Occipital lobe (tissue), 2 donors: ENCODE measurements around the gene SCAMP2. TPM values are rescaled to one million over a fixed set of nuclear protein-coding genes. Genes with fewer than 3 reads are reported as not detected.
"Not testable (repeated sequence)": the region's sequence is repeated elsewhere in the genome, so short reads cannot be mapped to it uniquely, and the experiment has no call there.

Experiments
- DNase-seq: peaks from one replicate; lab custom pipeline; 2025; lab: John Stamatoyannopoulos, UW
- total RNA-seq: library from RNA; depleted of rRNA; stranded (reverse); fragments of >200 nt; gene quantifications from one replicate; pipeline ENCODE4 v1.2.3, GENCODE V29; 2014

The SCAMP2 gene, protein sequence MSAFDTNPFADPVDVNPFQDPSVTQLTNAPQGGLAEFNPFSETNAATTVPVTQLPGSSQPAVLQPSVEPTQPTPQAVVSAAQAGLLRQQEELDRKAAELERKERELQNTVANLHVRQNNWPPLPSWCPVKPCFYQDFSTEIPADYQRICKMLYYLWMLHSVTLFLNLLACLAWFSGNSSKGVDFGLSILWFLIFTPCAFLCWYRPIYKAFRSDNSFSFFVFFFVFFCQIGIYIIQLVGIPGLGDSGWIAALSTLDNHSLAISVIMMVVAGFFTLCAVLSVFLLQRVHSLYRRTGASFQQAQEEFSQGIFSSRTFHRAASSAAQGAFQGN
- 8.0 TPM for total RNA-seq

DNA sequence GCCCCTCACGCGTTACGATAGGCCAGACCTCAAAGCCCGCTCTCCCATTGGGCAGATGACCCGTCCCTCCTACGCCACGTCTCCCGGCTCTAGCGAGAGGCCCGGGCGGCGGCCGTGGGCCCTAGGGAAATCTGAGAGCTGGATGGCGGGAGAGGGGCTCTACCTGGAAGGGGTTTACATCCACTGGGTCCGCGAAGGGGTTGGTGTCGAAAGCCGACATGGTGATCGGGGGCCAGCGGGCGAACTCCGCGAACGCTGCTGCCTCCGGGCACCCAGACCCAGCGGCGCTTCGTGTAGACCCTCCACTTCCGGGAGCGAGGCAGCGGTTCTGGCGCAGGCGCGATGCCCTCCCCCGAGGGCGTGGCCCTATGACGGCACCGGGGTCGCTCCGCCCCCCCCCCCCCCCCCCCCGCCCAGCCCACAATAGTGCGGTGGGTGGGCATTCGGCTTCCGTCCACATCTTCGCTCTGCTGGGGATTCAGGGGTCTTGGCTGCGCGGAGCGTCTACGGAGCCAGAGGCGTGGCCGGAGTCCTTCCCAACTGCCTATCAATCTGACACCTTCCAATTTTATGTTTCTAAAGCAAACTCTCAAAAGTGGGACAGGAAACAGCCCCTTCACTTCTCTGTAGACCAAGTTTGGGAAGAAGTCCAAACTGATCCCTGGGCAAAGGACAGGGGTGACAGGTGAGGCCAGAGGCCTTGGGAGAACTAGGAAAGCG is at the start of gene SCAMP2:
Gene SCAMP2, minus strand, starts transcription at position 330 of the 720 bp plus-strand sequence. Its CDS starts 110 bp downstream, at position 220.
- DNase-seq: peak; percentile 93

DNA sequence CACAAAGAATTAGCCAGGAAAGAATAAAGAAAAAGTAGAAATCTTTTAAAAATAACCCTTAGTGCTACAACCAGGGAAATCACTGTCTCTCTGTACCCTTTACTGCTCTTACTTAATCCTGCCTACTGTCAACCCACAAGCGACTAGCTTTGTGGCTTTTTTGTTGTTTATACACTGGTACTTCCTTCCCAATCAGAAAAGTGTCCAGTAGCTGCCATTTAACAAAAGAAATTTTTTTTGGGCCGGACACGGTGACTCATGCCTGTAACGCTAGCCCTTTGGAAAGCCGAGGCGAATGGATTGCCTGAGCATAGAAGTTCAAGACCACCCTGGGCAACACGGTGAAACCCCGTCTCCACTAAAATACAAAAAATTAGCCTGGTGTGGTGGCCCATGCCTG is 47.3 kb upstream of the SCAMP2 start:
- no peak for DNase-seq

DNA sequence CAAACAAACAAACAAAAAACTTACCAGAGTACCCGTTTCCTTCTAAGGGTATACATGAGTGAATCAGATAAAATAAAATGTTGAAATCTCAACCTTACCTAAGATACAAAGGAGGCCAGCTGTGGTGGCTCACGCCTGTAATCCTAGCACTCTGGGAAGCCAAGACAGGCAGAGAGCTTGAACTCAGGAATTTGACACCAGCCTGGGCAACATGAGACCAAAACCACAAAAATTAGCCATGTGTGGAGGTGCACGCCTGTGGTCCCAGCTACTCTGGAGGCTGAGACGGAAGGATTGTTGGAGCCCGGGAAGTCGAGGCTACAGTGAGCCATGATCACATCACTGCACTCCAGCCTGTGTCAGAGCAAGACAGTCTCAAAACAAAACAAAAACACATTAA is 44.5 kb upstream of the SCAMP2 start:
- DNase-seq: no peak

DNA sequence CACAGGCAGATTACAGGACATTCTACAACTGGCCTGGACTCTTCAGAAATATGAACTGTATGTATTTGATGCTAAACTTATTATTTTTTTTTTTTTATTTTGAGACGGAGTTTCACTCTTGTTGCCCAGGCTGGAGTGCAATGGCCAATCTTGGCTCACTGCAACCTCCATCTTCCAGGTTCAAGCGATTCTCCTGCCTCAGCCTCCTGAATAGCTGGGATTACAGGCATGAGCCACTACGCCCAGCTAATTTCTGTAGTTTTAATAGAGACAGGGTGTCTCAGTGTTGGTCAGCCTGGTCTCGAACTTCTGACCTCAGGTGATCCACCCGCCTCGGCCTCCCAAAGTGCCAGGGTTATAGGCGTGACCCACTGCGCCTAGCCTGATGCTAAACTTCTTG is 40.6 kb upstream of the SCAMP2 start:
- DNase-seq: not testable (repeated sequence)

DNA sequence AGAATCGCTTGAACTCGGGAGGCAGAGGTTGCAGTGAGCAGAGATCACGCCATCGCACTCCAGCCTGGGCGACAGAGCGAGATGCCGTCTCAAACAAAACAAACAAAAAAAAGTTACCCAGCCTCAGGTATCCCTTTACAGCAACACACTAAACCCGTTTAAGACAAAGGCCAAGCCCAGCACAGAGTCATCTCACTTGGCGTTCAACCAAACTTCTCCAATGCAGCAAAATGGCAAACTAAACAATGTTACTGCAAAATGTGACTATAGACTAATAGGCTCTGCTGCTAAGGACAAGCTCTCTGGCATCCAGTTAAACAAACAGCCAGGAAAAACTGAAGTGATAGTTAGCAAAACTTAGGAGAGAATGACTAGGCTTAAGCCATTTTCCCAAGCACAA is 39.9 kb upstream of the SCAMP2 start:
- no peak for DNase-seq

DNA sequence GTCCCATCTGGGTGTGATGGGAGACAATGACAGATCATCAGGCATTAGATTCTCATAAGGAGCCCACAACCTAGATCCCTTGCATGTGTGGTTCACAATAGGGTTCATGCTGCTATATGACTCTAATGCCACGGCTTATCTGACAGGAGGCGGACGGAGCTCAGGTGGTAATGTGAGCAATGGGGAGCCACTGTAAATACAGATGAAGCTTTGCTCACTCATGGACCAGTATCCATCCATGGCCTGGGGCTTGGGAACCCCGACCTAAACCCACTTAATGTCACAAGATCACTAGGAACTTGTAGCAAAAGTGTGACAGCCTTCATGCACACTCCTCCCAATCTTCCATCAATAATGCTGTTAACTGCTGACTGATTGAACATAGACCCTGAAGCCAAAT is 35.5 kb upstream of the SCAMP2 start:
- no peak for DNase-seq

DNA sequence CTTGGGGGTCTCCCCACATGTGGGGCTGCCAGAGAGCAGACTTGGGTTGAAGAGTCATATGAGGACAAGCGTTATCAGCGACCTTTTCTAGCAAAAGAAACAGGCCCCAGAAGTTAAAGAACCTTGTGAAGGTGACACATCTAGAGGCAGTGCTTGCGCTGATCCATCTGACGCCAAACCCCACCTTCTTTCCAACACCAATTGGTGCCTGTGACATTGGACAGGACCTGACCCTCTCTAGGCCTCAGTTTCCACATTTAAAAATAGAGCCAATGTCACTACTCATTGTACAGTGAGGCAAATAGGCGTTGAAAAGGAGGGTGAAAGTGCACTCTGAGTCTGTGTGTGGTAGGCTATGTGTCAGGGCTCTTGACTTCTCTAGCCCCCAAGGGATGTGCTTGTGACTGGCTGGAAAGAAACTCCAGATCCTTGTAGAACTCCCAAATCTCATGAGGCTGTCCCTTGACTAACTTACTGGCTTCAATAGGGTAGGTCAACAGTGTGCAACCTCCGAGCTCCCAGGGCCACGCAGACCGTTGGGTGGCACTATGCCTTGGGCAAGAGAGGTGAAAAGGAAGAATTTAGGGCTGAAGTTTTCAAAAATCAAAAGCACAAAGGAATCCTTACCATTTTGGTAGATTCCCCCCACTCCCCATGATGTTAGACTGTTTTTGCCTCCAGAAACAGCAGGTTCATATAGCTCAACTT is 34.2 kb upstream of the SCAMP2 start:
- DNase-seq: no peak

DNA sequence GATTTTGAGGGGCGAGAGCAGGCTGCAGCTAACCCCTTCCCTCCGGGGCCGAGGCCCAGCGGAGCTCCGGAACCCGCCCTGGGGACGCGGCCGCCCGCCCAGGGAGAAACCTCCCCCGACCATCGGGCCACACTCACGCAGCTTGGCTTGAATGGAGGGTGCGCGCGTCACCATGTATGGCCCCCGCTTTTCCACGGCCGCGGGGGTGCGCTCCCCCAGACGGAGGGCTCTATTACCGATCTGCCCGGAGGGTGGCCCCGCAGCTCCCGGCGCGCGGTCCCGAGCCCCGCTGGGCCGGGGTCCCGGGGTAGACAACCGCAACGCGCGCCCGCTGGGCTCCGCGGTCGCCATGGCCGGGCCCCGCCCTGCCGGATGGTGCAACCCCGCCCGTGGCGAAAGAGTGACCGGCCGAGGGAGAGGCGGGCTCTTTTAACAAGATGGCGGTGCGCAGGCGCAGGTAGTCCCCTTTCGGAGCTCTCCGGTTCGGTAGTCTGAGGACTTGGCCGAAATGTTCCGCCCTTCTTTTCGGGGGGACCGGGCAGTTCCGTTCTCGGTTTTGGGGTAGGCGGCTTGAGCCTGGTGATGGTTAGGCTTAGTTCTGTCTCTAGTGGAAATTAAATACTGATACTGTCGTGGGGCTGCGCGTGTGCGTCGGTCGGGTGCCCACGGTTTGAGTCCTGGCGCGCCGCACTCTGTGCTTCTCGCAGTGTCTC is 33.4 kb upstream of the SCAMP2 start, which contains the start of gene FAM219B:
Gene FAM219B, minus strand, starts transcription at position 402 of the 713 bp plus-strand sequence. Its CDS starts 51 bp downstream, at position 351.
- peak; percentile 90 for DNase-seq

DNA sequence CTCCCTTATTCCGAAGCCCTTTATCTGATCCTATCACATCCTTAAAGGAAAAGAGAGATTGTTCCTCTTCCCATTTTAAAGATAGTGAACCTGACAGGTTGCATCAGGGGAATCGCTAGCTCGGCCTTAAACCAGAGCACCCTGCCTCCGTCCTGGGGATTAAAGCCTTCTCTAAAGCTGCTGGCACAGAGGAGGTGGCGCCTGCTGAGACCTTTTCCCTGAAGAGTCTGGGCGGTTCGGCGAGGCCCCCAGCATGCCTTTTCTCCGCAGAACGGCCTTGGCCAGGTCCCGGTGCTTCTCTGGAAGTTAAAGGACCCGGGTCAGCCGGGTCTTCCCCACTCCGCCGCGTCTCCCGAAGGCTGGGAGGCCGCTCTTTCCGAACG is 32.9 kb upstream of the SCAMP2 start:
- no peak for DNase-seq

DNA sequence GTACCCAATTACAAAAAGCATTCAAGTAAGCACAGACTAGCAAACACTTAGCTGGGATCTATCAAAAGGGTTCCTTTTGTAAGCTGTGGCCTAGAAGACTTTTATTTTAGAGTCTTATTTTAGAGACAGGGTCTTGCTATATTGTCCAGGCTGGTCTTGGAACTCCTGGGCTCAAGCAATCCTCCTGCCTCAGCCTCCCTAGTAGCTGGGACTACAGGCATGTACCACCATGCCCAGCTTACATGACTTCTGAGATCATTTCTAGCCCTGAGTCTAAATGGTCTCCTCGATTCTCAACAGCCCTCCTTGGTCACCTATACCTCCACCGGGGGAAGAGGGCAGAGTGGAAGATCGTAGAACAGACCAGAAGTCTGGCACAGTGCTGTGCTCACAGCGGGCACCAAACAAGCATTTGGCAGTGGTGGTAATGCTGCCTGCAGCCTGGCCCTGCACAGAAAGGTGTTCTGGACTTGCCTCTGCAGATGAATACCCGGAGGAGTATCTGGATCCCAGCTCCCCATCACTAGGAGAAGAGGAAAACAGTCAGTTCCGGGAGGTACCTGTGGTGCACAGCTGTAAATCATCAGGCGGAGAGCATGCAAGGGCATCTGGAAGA is 31.1 kb upstream of the SCAMP2 start:
- DNase-seq: no peak

DNA sequence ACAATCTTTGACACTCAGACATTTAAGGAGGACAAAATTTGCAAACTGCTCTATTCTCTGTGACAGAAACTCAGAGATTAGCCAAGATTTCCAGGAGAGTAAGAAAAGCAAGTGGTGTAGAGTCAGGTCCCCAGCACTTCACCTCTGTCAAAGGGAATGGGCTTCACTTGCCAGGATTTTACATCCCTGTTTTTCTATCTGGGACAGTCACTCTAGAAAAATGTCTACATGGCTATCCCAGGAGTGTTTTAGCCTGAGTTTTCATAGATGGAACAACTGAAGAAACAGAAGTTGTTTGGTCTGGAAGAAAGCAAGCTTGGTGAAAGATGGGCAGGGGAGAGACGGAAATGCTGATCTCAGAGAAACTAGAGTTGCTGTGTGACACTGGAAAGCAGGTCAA is 30.5 kb upstream of the SCAMP2 start:
- DNase-seq: no peak

DNA sequence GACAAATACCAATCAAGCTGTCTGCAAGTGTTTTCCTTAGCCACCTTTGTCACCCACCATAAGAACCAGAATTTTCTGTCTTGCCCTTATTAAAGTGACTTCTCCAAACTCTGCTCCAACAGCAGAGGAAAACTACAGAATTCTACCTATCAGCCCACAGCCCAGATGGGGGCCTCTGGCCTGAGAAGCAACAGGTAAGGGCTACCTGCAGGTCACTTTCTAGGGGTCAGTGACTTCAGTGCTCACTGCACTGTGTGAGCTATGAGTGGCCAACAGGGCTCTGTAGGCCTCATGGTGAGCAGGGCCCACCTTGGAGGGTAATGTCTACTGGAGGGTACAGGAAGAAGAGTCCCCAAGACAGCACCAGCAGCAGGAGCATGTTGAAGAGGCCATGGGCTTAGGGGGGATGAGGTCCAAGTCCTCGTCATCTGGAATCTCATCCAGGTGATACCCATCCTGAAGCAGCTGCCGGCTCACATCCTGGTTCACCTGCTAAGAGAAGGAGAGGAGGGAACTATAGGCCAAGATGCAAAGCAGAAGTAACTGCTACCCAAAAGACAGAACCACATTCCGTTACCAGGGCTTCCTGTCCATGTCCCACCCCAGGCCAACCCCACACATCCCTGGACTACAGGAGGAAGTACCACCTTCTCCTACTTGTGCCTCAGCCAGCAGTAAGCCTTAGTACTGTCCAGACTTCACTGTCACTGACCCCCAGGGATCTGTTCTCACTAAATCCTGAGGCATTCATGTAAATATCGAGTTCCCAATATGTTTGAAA is 29.3 kb upstream of the SCAMP2 start:
- DNase-seq: no peak

DNA sequence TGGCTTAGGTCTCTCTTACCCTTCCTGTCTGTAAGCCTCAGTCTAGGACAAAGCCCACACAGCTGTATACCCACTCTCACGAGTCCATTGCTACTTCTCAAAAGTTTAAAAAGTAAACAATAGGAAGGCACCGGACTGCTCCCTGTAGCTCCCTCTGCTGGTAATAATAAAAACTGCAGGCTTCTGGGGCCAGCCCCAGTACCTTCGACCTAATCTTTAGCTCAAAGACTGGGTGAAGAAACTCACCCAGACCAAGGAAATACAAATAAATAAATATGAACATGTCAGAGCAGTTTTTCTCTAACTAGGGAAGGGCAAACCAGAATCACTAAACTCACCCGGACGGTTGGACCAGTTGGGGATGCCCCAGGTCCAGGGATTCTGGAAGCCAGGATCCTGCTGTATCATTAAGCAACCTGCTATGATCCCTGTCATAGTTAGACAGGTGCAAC is 28.5 kb upstream of the SCAMP2 start:
- DNase-seq: no peak

DNA sequence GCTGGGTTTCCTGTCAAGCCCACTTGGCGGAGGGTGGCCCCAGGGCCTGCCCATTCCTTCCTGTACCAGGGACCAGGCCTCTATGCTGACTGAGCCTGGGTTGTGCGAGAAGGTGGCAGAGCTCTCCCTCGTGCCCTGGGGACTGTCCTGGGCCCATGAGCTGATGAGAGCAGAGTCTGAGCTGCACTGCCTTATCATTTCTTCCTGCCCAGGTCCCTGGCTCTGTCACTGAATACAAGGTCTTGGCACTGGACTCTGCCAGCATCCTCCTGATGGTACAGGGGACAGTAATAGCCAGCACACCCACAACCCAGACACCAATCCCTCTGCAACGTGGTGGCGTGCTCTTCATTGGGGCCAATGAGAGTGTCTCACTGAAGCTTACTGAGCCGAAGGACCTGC is 24.1 kb upstream of the SCAMP2 start:
- DNase-seq: no peak

DNA sequence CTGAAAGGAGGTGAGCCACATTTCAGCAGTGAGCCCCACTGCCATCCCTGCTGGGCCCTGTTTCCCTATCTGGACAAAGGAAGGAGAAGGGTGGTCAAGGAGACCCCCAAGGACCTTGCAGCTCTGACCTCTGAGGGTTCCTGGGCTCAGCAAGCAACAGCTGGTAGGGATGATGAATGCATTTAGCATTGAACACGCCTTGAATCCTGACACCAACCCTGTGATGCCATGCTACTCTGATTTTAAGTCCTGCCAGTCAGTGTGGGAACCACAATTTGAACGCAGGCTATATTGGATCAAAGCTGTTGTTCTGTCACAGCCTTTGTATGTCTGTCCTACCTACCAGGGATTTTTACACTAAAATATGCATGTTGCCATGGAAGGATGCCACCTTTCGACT is 23.2 kb upstream of the SCAMP2 start:
- DNase-seq: no peak

DNA sequence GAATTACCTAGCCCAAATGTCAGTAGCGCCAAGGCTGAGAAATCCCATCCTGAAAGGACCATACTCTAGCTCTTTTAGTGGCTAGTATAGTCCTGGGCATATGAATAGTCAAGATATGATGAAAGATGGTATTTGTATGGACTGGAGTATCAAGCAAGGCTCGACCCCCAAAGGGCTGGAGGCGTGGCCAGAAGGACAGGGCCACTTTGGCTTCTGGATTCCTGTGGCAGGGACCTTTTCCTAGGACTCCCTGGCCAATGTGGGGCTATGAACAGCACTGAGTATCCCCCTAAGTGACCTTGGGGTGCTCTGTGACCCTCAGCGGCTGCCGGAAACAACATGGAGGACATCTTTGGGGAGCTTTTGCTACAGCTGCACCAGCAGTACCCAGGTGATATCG is 22.7 kb upstream of the SCAMP2 start:
- no peak for DNase-seq

DNA sequence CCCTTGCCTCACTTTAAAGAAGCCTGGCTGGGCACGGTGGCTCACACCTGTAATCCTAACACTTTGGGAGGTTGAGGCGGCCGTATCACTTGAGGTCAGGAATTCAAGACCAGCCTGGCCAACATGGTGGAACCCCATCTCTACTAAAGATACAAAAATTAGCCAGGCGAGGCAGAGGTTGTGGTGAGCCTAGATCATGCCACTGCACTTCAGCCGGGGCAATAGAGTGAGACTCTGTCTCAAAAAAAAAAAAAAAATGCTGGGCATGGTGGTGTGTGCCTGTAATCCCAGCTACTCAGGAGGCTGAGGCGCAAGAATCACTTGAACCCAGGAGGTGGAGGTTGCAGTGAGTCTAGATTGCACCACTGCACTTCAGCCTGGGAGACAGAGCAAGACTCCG is 21.2 kb upstream of the SCAMP2 start:
- not testable (repeated sequence) for DNase-seq

DNA sequence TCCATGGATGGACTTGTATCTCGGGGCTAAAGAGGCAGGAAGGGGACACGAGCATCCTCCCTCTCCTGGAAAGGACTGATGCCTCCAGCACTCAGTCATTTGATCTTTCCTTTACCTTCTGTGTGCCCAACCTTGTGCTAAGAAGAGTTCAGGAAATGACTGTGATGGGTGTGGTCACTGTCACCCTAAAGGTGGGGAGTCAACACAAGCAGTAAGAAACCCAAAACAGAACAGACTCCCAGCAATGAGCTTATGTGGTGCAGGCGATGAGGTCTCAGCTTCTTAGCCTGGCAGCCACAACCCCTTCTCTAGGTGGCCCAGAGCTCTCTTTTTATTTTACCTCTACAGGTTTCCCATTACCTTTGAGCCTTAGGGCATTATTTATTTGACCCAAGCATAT is 20.5 kb upstream of the SCAMP2 start:
- no peak for DNase-seq

DNA sequence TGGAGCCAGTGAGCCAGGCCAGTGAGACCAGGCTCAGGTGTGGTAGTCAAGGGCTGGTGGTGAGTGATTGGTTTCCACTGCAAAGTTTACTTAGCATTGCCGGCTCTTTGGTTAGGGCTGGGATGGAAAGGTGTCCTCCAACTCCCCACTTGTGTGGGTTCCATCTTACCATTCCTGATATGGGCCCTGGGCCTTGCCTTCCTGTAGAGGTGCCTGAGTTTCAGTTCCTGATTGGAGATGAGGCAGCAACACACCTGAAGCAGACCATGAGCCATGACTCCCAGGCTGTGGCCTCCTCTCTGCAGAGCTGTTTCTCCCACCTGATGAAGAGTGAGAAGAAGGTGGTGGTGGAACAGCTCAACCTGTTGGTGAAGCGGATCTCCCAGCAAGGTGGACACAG is 19.8 kb upstream of the SCAMP2 start:
- DNase-seq: no peak

DNA sequence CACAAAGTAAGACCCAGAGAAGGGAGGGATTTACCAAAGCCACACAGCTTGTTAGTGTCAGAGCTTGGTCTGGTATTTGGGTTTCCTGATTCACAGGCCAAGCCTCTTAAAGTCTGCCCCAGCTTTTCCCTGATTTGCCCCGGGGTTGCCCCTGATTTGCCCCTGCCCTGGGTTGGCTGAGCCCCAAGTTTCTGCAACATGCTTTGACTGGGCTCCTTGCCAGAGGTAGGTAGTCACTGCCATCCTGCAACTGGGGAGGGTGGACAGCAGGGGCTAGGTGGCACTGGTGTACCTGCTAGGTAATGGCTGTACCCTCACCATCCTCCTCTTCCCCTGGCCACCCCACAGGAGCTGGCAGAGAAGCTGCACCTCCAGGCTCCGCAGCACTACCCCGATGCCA is 19.1 kb upstream of the SCAMP2 start:
- DNase-seq: no peak
